GM12878 (cell line): ENCODE measurements around the gene SNX15. TPM values are rescaled to one million over a fixed set of nuclear protein-coding genes. Genes with fewer than 3 reads are reported as not detected.

Experiments
- ATAC-seq: fragments of 200-7000 bp; cut with Tn5 transposase; 3 replicates; pipeline ENCODE4 v1.9.1; 2020; ENCODE audit warnings: mild to moderate bottlenecking, moderate library complexity
- BruUV-seq: library from RNA; stranded (reverse); fragments of 400-500 nt; replicated peaks from 2 replicates; lab custom pipeline; 2021; lab: Mats Ljungman, UMichigan
- CTCF ChIA-PET: fragments of 300-600 bp; sonication (Branson Sonifier 250); formaldehyde crosslinking; extraction: SDS; loops from one replicate; lab custom pipeline; 2021; ENCODE audit warnings: inconsistent platforms; lab: Yijun Ruan, JAX
- POLR2A ChIA-PET: fragments of 350-600 bp; formaldehyde crosslinking; extraction: SDS; loops from one replicate; lab custom pipeline; 2021; ENCODE audit warnings: inconsistent platforms; lab: Charles Lee
- RAD21 ChIA-PET: fragments of 300-600 bp; sonication (Branson Sonifier 250); formaldehyde crosslinking; loops from one replicate; lab custom pipeline; 2023; ENCODE audit warnings: antibody characterized with exemption; ENCODE audit not compliant: unreplicated experiment; lab: Charles Lee
- SMC1A ChIA-PET: fragments of 300-600 bp; sonication (Branson Sonifier 250); formaldehyde crosslinking; loops from one replicate; lab custom pipeline; 2023; ENCODE audit not compliant: unreplicated experiment, uncharacterized antibody; lab: Charles Lee
- DNase-seq: peaks from one replicate; pipeline ENCODE4 v3.0.0-alpha.2; 2011; ENCODE audit warnings: low read depth, low spot score
- FAIRE-seq: peaks from 3 replicates; lab custom pipeline; 2011; peaks lifted over from hg19 to GRCh38; lab: Jason Lieb, UNC
- H2AFZ ChIP-seq: 2 replicates; pipeline ENCODE4 v1.6.0; 2011; ENCODE audit warnings: low read depth, low read length, control low read depth; ENCODE audit not compliant: control insufficient read depth
- H3K27ac ChIP-seq: 2 replicates; pipeline ENCODE4 v1.5.1; 2011; ENCODE audit warnings: control low read depth; ENCODE audit not compliant: control insufficient read depth, insufficient read depth
- H3K27me3 ChIP-seq, 2 experiments: replicated peaks in 1 of 2; 2 replicates each; pipeline versions ENCODE4 v1.6.0 to v1.6.1; 2011; ENCODE audit warnings: low read length in 1 of 2; ENCODE audit not compliant: control insufficient read depth in 2 of 2, insufficient read depth in 2 of 2
- H3K36me3 ChIP-seq, 2 experiments: 2 replicates each; pipeline ENCODE4 v1.5.1; 2011; ENCODE audit warnings: low read length in 1 of 2; ENCODE audit not compliant: control insufficient read depth in 2 of 2, insufficient read depth in 2 of 2
- H3K4me1 ChIP-seq: 2 replicates; pipeline ENCODE4 v1.6.1; 2011; ENCODE audit warnings: mild to moderate bottlenecking, low read length, moderate library complexity, mixed read lengths; ENCODE audit not compliant: control insufficient read depth, insufficient read depth
- H3K4me2 ChIP-seq: 2 replicates; pipeline ENCODE4 v1.6.0; 2011; ENCODE audit warnings: control low read depth; ENCODE audit not compliant: control insufficient read depth, insufficient read depth
- H3K4me3 ChIP-seq: fragments of 200-600 bp; sonication (generic); 2 replicates; pipeline ENCODE4 v1.5.1; 2016
- H3K79me2 ChIP-seq: 2 replicates; pipeline ENCODE4 v1.6.0; 2011; ENCODE audit warnings: low read length; ENCODE audit not compliant: control insufficient read depth, insufficient read depth
- H3K9ac ChIP-seq: 2 replicates; pipeline ENCODE4 v1.8.0; 2011; ENCODE audit warnings: low read length, control low read depth, mixed read lengths; ENCODE audit not compliant: control insufficient read depth, insufficient read depth
- H3K9me3 ChIP-seq: replicated peaks from 3 replicates; pipeline ENCODE4 v1.5.1; 2011; ENCODE audit warnings: mild to moderate bottlenecking, low read length; ENCODE audit not compliant: control insufficient read depth, insufficient read depth
- H4K20me1 ChIP-seq: 2 replicates; pipeline ENCODE4 v1.6.0; 2011; ENCODE audit not compliant: control insufficient read depth, insufficient read depth
- BHLHE40 ChIP-seq, 2 experiments: fragments of 450-650 bp in 1 of 2; IDR thresholded peaks; 2 replicates each; pipeline ENCODE4 v1.6.1; 2011 to 2017; ENCODE audit warnings: low read depth in 2 of 2, borderline replicate concordance in 1 of 2, improper control_type of control experiment in 1 of 2, low read length in 1 of 2, mild to moderate bottlenecking in 1 of 2
- ESRRA ChIP-seq: IDR thresholded peaks from 2 replicates; pipeline ENCODE4 v1.6.1; 2012; ENCODE audit warnings: mild to moderate bottlenecking, low read length, improper control_type of control experiment
- EZH2 ChIP-seq: IDR thresholded peaks from 2 replicates; pipeline ENCODE4 v1.6.1; 2012; ENCODE audit warnings: low read depth, mild to moderate bottlenecking, control low read depth, inconsistent platforms, low read length, borderline replicate concordance; ENCODE audit not compliant: control insufficient read depth
- LARP7 ChIP-seq: fragments of 450-650 bp; IDR thresholded peaks from 2 replicates; pipeline ENCODE4 v1.6.1; 2017; ENCODE audit warnings: mild to moderate bottlenecking
- MEF2B ChIP-seq: fragments of 450-650 bp; IDR thresholded peaks from 2 replicates; pipeline ENCODE4 v1.6.1; 2018; ENCODE audit warnings: mild to moderate bottlenecking, moderate library complexity; ENCODE audit not compliant: partially characterized antibody, poor library complexity, severe bottlenecking
- MTA2 ChIP-seq: fragments of 450-650 bp; IDR thresholded peaks from 2 replicates; pipeline ENCODE4 v1.6.1; 2016; ENCODE audit warnings: low read depth, mild to moderate bottlenecking, moderate library complexity
- NFYA ChIP-seq: IDR thresholded peaks from 2 replicates; pipeline ENCODE4 v1.6.1; 2011; ENCODE audit warnings: low read depth, mild to moderate bottlenecking, low read length, improper control_type of control experiment, borderline replicate concordance
- YY1 ChIP-seq: IDR thresholded peaks from 2 replicates; pipeline ENCODE4 v1.6.1; 2011; ENCODE audit warnings: low read depth, mild to moderate bottlenecking, low read length
- WGBS: methylation state at CpG from one replicate; pipeline ENCODE4 v1.1.6; 2016; ENCODE audit warnings: low lambda C conversion rate; ENCODE audit not compliant: insufficient replicate concordance, insufficient coverage; ENCODE audit errors: missing lambda C conversion rate; 5-methylcytosine and 5-hydroxymethylcytosine counted together
- in situ Hi-C: fragments of 300-500 bp; cut with MboI; formaldehyde crosslinking; loops from 9 replicates; pipeline ENCODE4 v1.14.3; 2018; ENCODE audit warnings: mixed read lengths
- intact Hi-C: fragments of 100-400 bp; cut with micrococcal nuclease; formaldehyde crosslinking; loops from one replicate; pipeline ENCODE4 v1.14.2; 2022; ENCODE audit not compliant: unreplicated experiment
- polyA plus RNA-seq, 11 experiments: library from polyadenylated mRNA; depleted of rRNA in 4 of 11; unstranded in 6 of 11; stranded (reverse) in 5 of 11; fragments of >200 nt; fragmentation: Nextera tagmentation in 4 of 11; fragmentation: Illumina TruSeq in 1 of 11; extraction: Ambion mirVana in 4 of 11; extraction: Trizol in 1 of 11; gene quantifications; 1 replicate in 1 of 11; 2 replicates in 10 of 11; pipeline versions ENCODE4 v1.2.1 to v1.2.3, GENCODE V29; 2011 to 2016; ENCODE audit warnings: inconsistent platforms in 2 of 11, missing spikeins in 2 of 11, low read depth in 1 of 11
- total RNA-seq, 4 experiments: library from RNA; depleted of rRNA in 3 of 4; stranded (reverse); fragments of >200 nt in 3 of 4; fragmentation: Illumina TruSeq in 1 of 4; extraction: Trizol in 1 of 4; gene quantifications; 2 replicates each; pipeline versions ENCODE4 v1.2.1 to v1.2.3, GENCODE V29; 2013 to 2021
- TF ChIP-seq, protein P1 (sequence below): fragments of 450-650 bp; IDR thresholded peaks from 2 replicates; pipeline ENCODE4 v1.6.1; 2016; ENCODE audit warnings: mild to moderate bottlenecking
- TF ChIP-seq, protein P2 (sequence below): IDR thresholded peaks from 2 replicates; pipeline ENCODE4 v1.6.1; 2011; ENCODE audit warnings: borderline replicate concordance, low read depth, mild to moderate bottlenecking, moderate library complexity, mixed read lengths, low read length; ENCODE audit not compliant: insufficient read depth; ENCODE audit errors: extremely low read length

SNX15 gene
- total and polyA plus RNA-seq, 10 of the 15 experiments (the other 5 are each of a cell fraction or from before 2014, with no cell fraction given) = 2.4 to 24.0 (median 16.1) TPM

DNA sequence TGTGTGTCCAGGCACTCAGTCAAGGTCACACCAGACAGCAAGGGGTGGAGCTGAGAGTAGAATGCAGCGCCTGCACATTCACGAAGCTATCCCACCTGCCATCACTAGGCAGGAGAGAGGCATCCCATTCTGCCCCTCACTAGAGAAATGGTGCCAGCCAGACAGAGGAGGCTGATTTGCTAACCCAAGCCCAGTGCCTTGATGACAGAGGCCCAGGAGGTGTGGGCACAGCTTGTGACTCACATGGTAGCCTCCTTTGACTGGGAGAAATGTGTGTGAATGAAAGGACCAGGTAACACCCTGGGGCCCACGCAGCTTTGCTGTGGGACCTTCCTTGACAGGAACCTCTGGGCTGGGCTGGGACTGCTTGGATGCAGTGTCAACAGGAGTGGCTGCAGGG, 36.3 kb downstream of the SNX15 start:
- Histone ChIP-seq H2AFZ (no peak overlapping the region), H3K79me2 (no peaks in the 10 kb centered on the region), H3K27me3 (no peaks in the 10 kb centered on the region), H3K4me1 (peaks cover 20% of the 10 kb centered on the region), H3K36me3 (no peaks in the 10 kb centered on the region), H3K27ac (no peak overlapping the region), H4K20me1 (no peaks in the 10 kb centered on the region), H3K9me3 (no peaks in the 10 kb centered on the region), H3K9ac (no peak overlapping the region), H3K4me3 (no peak overlapping the region), H3K4me2 (no peak overlapping the region)
- no peak for TF ChIP-seq EZH2
- TF ChIP-seq, protein P1, sequence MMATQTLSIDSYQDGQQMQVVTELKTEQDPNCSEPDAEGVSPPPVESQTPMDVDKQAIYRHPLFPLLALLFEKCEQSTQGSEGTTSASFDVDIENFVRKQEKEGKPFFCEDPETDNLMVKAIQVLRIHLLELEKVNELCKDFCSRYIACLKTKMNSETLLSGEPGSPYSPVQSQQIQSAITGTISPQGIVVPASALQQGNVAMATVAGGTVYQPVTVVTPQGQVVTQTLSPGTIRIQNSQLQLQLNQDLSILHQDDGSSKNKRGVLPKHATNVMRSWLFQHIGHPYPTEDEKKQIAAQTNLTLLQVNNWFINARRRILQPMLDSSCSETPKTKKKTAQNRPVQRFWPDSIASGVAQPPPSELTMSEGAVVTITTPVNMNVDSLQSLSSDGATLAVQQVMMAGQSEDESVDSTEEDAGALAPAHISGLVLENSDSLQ = no peak
- TF ChIP-seq YY1 = no peak
- no peak for TF ChIP-seq NFYA
- TF ChIP-seq LARP7 = no peak
- no peak for TF ChIP-seq MTA2
- TF ChIP-seq ESRRA = no peak
- no peak for TF ChIP-seq MEF2B
- TF ChIP-seq, protein P2, sequence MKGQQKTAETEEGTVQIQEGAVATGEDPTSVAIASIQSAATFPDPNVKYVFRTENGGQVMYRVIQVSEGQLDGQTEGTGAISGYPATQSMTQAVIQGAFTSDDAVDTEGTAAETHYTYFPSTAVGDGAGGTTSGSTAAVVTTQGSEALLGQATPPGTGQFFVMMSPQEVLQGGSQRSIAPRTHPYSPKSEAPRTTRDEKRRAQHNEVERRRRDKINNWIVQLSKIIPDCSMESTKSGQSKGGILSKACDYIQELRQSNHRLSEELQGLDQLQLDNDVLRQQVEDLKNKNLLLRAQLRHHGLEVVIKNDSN = no peak
- no peak for TF ChIP-seq BHLHE40 (IDR thresholded peaks at IDR 0.05; ENCODE audit: borderline replicate concordance in 1 of 2, low read depth in 2 of 2, low read length in 1 of 2)
- ChIA-PET SMC1A (interaction anchor here (1.1 kb wide), 1 partner anchor 9 kb away, joined by 3 read pairs; no protein-coding TSS in a partner anchor), CTCF (no interaction called here), RAD21 (no interaction called here), POLR2A (interaction anchor here (0.6 kb wide), 1 partner anchor 286 kb away, joined by 4 read pairs; no protein-coding TSS in a partner anchor)
- FAIRE-seq = no peak
- BruUV-seq = no TSS peak
- in situ Hi-C loops = no loop called here
- intact Hi-C loops = no loop called here
- DNase-seq = no peak
- 76% methylated on average over 3 of the region's 3 CpGs for WGBS
- no peak for ATAC-seq
